Measurements from ENCODE around the gene TMEM178B.
"Not testable (repeated sequence)": the region's sequence is repeated elsewhere in the genome, so short reads cannot be mapped to it uniquely, and the experiment has no call there.

The TMEM178B gene

DNA sequence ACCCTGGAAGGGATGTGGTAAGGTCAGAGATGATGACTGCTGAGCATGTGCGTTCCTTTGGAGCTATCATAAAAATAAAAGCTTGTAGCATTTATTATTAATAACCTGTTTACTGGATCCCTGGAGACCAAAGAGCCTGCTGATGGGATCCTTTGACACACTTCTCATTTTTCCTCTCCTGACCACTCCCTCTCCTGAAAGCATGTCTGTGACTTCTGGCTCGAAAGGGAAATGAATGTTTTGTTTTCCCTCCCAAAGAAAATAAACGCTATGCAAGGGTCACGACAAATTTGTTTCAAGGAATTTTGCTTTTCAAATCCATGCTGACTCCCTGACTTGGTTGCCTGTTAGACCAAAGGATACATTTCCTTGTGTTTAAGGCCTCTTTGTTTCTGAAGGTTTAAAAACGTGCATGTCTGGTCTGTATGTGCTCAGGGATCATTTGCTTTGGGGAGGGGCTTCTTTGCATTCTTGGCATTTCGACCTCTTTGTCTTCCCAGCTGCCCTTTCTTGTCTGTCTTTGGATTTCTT, 292.3 kb downstream of the TMEM178B start:
- Histone ChIP-seq H3K4me3 (ENCODE audit: low read length in 2 of 2) (no peak overlapping the region), H3K4me1 (ENCODE audit: control insufficient read depth in 2 of 2, insufficient read depth in 2 of 2, low read length in 2 of 2) (no peaks in the 10 kb centered on the region), H3K9ac (ENCODE audit: low read depth in 1 of 2, low read length in 2 of 2) (no peak overlapping the region), H3K27ac (ENCODE audit: low read depth in 2 of 2, low read length in 2 of 2) (no peak overlapping the region), H3K27me3 (ENCODE audit: control insufficient read depth in 2 of 2, insufficient read depth in 2 of 2, low read length in 2 of 2) (no peaks in the 10 kb centered on the region), H3K9me3 (ENCODE audit: control insufficient read depth in 2 of 2, low read length in 2 of 2) (no peaks in the 10 kb centered on the region), H3K36me3 (ENCODE audit: control insufficient read depth in 2 of 2, insufficient read depth in 2 of 2, low read length in 2 of 2) (no peaks in the 10 kb centered on the region)

DNA sequence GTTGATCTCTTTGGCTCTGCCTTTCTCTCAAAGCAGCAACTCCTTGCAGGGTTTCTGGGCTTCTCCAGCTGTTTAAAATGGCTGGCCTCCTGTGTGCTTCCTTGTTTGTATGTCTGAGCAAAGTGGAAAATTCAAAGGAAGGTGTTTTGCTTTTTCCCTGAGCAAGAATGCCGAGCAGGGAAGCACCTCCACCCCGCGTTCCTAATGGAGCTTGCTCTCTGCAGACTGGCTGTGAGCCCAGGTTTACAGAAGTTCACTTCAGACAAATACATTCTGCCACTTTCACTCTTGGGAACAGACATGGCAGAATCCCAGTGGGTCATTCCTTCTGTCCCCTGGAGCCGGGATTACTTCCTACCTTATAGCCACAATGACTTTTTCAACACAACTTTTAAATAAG, 295.6 kb downstream of the TMEM178B start:
- H3K27me3 ChIP-seq (ENCODE audit: control insufficient read depth in 2 of 2, insufficient read depth in 2 of 2, low read length in 2 of 2): no peaks in the 10 kb centered on the region
- H3K9ac ChIP-seq (ENCODE audit: low read depth in 1 of 2, low read length in 2 of 2): no peak overlapping the region
- no peaks in the 10 kb centered on the region for H3K36me3 ChIP-seq (ENCODE audit: control insufficient read depth in 2 of 2, insufficient read depth in 2 of 2, low read length in 2 of 2)
- no peaks in the 10 kb centered on the region for H3K9me3 ChIP-seq (ENCODE audit: control insufficient read depth in 2 of 2, low read length in 2 of 2)
- H3K4me1 ChIP-seq (ENCODE audit: control insufficient read depth in 2 of 2, insufficient read depth in 2 of 2, low read length in 2 of 2): no peaks in the 10 kb centered on the region
- H3K4me3 ChIP-seq (ENCODE audit: low read length in 2 of 2): no peak overlapping the region
- no peak overlapping the region for H3K27ac ChIP-seq (ENCODE audit: low read depth in 2 of 2, low read length in 2 of 2)

DNA sequence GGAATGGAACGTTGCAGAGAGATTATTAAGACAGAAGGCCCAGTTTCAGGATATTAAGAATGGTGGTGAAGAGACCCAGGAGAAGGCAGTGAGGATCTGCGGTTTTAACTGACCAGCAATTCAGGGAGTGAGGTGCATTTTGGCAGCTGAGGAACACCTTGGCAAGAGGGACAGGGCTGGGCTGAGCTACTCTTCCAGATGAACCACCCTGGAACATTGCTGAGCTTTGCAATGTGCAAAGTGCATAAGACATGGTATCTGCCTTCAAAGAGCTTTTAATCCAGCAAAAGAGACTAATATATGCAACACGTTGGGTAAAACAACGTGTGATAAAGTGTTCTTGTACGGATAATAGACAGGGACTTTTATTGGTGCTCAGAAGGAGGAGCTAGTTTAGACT, 296.3 kb downstream of the TMEM178B start:
- no peaks in the 10 kb centered on the region for H3K4me1 ChIP-seq (ENCODE audit: control insufficient read depth in 2 of 2, insufficient read depth in 2 of 2, low read length in 2 of 2)
- H3K9me3 ChIP-seq (ENCODE audit: control insufficient read depth in 2 of 2, low read length in 2 of 2): no peaks in the 10 kb centered on the region
- no peak overlapping the region for H3K4me3 ChIP-seq (ENCODE audit: low read length in 2 of 2)
- H3K27me3 ChIP-seq (ENCODE audit: control insufficient read depth in 2 of 2, insufficient read depth in 2 of 2, low read length in 2 of 2): no peaks in the 10 kb centered on the region
- H3K27ac ChIP-seq (ENCODE audit: low read depth in 2 of 2, low read length in 2 of 2): no peak overlapping the region
- no peak overlapping the region for H3K9ac ChIP-seq (ENCODE audit: low read depth in 1 of 2, low read length in 2 of 2)
- H3K36me3 ChIP-seq (ENCODE audit: control insufficient read depth in 2 of 2, insufficient read depth in 2 of 2, low read length in 2 of 2): no peaks in the 10 kb centered on the region

DNA sequence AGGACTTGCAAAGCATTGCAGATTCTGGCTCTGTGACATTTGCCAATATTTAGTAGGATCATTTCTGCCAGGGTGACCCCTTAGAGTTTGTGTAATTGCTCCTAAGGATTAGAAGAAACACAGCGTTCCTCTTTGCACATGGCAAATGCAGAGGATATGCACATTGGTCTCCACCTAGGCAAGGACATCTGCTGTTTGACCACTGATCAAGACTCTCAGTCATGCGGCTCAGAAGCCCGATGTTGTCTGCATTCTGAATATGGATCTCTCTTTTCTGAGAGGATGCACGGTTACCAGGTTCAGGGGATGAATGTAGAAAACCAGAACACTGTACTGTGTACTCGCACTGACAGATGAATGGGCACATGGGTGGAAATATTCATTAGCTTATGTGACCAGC, 296.8 kb downstream of the TMEM178B start:
- Histone ChIP-seq H3K36me3 (ENCODE audit: control insufficient read depth in 2 of 2, insufficient read depth in 2 of 2, low read length in 2 of 2) (no peaks in the 10 kb centered on the region), H3K4me3 (ENCODE audit: low read length in 2 of 2) (no peak overlapping the region), H3K9me3 (ENCODE audit: control insufficient read depth in 2 of 2, low read length in 2 of 2) (no peaks in the 10 kb centered on the region), H3K27me3 (ENCODE audit: control insufficient read depth in 2 of 2, insufficient read depth in 2 of 2, low read length in 2 of 2) (no peaks in the 10 kb centered on the region), H3K27ac (ENCODE audit: low read depth in 2 of 2, low read length in 2 of 2) (no peak overlapping the region), H3K4me1 (ENCODE audit: control insufficient read depth in 2 of 2, insufficient read depth in 2 of 2, low read length in 2 of 2) (no peaks in the 10 kb centered on the region), H3K9ac (ENCODE audit: low read depth in 1 of 2, low read length in 2 of 2) (no peak overlapping the region)

DNA sequence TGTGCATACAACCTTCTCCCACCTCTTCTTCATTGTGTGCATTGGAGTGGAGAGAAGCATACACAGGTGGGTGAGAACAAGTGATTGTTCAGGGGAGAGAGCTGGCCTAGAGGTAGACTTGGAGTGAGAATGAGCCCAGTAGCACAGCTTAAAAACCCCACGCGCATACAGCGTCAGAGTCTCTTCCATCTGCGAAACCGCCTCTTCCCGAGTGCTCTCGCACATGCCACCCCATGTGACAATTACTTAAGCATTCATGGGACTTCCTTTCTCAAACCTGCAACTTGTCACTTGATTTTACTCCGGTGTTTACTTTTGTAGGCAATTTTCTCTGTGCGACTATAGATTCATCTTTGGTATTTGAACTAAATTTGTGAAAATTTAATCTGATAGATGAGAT, 300.6 kb downstream of the TMEM178B start:
- H3K4me1 ChIP-seq (ENCODE audit: control insufficient read depth in 2 of 2, insufficient read depth in 2 of 2, low read length in 2 of 2): no peaks in the 10 kb centered on the region
- no peaks in the 10 kb centered on the region for H3K27me3 ChIP-seq (ENCODE audit: control insufficient read depth in 2 of 2, insufficient read depth in 2 of 2, low read length in 2 of 2)
- H3K9me3 ChIP-seq (ENCODE audit: control insufficient read depth in 2 of 2, low read length in 2 of 2): no peaks in the 10 kb centered on the region
- no peak overlapping the region for H3K9ac ChIP-seq (ENCODE audit: low read depth in 1 of 2, low read length in 2 of 2)
- H3K4me3 ChIP-seq (ENCODE audit: low read length in 2 of 2): no peak overlapping the region
- no peaks in the 10 kb centered on the region for H3K36me3 ChIP-seq (ENCODE audit: control insufficient read depth in 2 of 2, insufficient read depth in 2 of 2, low read length in 2 of 2)
- no peak overlapping the region for H3K27ac ChIP-seq (ENCODE audit: low read depth in 2 of 2, low read length in 2 of 2)

DNA sequence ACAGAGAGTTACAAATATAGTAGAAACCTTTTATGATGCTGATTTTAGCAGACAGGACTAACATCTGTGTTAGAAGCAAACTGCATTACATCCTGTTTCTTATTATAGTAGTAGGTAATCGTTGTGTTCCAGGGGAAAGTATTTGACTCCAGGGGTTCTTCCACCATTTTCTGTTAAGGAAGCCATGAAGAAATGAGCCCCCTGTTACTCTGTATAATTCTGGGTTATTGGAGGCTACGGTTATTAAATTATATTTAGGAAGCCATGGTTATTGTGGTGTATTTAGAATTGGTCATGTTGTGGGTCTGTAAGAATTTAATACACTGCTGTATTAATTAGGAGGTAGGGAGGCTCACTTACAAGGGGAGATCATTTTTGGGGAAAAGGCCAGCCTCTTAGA, 301.6 kb downstream of the TMEM178B start:
- H3K36me3 ChIP-seq (ENCODE audit: control insufficient read depth in 2 of 2, insufficient read depth in 2 of 2, low read length in 2 of 2): no peaks in the 10 kb centered on the region
- H3K9ac ChIP-seq (ENCODE audit: low read depth in 1 of 2, low read length in 2 of 2): no peak overlapping the region
- no peaks in the 10 kb centered on the region for H3K27me3 ChIP-seq (ENCODE audit: control insufficient read depth in 2 of 2, insufficient read depth in 2 of 2, low read length in 2 of 2)
- H3K9me3 ChIP-seq (ENCODE audit: control insufficient read depth in 2 of 2, low read length in 2 of 2): no peaks in the 10 kb centered on the region
- no peaks in the 10 kb centered on the region for H3K4me1 ChIP-seq (ENCODE audit: control insufficient read depth in 2 of 2, insufficient read depth in 2 of 2, low read length in 2 of 2)
- H3K4me3 ChIP-seq (ENCODE audit: low read length in 2 of 2): no peak overlapping the region
- no peak overlapping the region for H3K27ac ChIP-seq (ENCODE audit: low read depth in 2 of 2, low read length in 2 of 2)

DNA sequence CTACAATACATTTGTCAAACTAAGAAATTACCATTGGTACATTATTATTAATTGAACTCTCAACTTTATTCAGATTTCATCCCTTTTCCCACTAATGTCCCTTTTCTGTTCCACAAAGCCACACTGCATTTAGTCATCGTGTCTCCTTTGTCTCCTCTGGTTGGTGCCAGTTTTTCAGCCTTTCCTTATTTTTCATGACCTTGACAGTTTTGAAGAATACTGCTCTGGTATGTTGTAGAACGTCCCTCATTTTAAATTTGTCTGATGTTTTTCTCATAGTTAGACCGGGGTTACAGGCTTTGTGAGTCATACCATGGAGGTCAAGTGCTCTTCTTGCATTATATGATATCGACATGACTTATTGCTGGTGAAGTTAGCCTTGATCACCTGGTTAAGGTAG, 304.0 kb downstream of the TMEM178B start:
- no peak overlapping the region for H3K9ac ChIP-seq (ENCODE audit: low read depth in 1 of 2, low read length in 2 of 2)
- no peak overlapping the region for H3K4me3 ChIP-seq (ENCODE audit: low read length in 2 of 2)
- H3K36me3 ChIP-seq (ENCODE audit: control insufficient read depth in 2 of 2, insufficient read depth in 2 of 2, low read length in 2 of 2): no peaks in the 10 kb centered on the region
- no peaks in the 10 kb centered on the region for H3K9me3 ChIP-seq (ENCODE audit: control insufficient read depth in 2 of 2, low read length in 2 of 2)
- H3K4me1 ChIP-seq (ENCODE audit: control insufficient read depth in 2 of 2, insufficient read depth in 2 of 2, low read length in 2 of 2): no peaks in the 10 kb centered on the region
- H3K27me3 ChIP-seq (ENCODE audit: control insufficient read depth in 2 of 2, insufficient read depth in 2 of 2, low read length in 2 of 2): no peaks in the 10 kb centered on the region
- H3K27ac ChIP-seq (ENCODE audit: low read depth in 2 of 2, low read length in 2 of 2): no peak overlapping the region

DNA sequence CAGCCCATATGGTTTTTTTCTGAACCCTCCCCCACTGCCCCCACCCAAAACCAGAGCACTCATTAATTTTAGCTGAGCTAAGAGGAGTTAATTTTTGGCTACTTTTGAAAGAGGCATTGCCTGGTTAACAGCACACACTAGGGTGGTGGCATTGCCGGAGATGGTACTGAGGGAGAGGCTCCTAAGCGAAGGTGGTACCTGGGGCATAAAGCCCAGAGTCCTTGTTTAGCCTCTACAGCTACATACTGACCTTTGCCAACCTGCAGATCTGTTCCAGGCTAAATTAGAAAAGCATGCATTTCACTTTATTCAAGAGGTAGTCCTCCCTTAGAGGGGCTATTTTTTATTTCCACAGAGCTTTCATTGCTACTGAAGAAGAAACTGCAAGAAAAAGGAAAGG, 304.5 kb downstream of the TMEM178B start:
- no peaks in the 10 kb centered on the region for H3K27me3 ChIP-seq (ENCODE audit: control insufficient read depth in 2 of 2, insufficient read depth in 2 of 2, low read length in 2 of 2)
- no peak overlapping the region for H3K27ac ChIP-seq (ENCODE audit: low read depth in 2 of 2, low read length in 2 of 2)
- H3K36me3 ChIP-seq (ENCODE audit: control insufficient read depth in 2 of 2, insufficient read depth in 2 of 2, low read length in 2 of 2): no peaks in the 10 kb centered on the region
- H3K9ac ChIP-seq (ENCODE audit: low read depth in 1 of 2, low read length in 2 of 2): no peak overlapping the region
- H3K4me1 ChIP-seq (ENCODE audit: control insufficient read depth in 2 of 2, insufficient read depth in 2 of 2, low read length in 2 of 2): no peaks in the 10 kb centered on the region
- H3K9me3 ChIP-seq (ENCODE audit: control insufficient read depth in 2 of 2, low read length in 2 of 2): no peaks in the 10 kb centered on the region
- H3K4me3 ChIP-seq (ENCODE audit: low read length in 2 of 2): no peak overlapping the region

DNA sequence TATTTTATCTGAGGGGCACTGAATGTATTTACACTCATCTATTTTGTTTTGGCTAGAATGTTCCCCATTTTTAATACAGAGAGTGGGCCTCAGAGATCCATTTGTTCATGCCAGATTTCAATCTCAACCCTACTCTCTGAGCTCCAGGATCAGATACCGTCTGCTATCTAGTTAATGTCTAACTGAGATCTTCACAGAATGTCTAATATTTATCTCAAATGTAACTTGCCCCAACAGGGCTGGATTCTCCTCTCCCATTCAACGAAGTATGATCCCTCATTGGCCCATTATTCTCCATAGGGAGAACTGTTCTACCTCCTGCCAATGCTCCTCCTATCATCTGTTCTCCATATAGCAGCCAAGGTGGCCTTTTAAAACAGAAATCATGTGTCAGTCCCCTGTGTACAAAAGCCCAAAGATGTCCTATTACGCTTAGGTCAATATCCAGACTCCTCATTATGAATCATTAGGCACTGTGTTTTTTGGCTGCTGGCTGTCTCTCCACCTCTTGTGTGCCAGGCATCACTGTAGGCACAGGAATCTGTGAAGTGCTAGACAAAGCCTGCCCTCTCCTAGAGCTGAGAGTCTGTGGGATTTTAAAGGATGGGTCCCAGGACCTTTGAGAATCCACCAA, 308.0 kb downstream of the TMEM178B start:
- no peak overlapping the region for H3K4me3 ChIP-seq (ENCODE audit: low read length in 2 of 2)
- H3K9ac ChIP-seq (ENCODE audit: low read depth in 1 of 2, low read length in 2 of 2): no peak overlapping the region
- no peak overlapping the region for H3K27ac ChIP-seq (ENCODE audit: low read depth in 2 of 2, low read length in 2 of 2)
- H3K9me3 ChIP-seq (ENCODE audit: control insufficient read depth in 2 of 2, low read length in 2 of 2): no peaks in the 10 kb centered on the region
- no peaks in the 10 kb centered on the region for H3K36me3 ChIP-seq (ENCODE audit: control insufficient read depth in 2 of 2, insufficient read depth in 2 of 2, low read length in 2 of 2)
- H3K27me3 ChIP-seq (ENCODE audit: control insufficient read depth in 2 of 2, insufficient read depth in 2 of 2, low read length in 2 of 2): no peaks in the 10 kb centered on the region
- H3K4me1 ChIP-seq (ENCODE audit: control insufficient read depth in 2 of 2, insufficient read depth in 2 of 2, low read length in 2 of 2): no peaks in the 10 kb centered on the region

DNA sequence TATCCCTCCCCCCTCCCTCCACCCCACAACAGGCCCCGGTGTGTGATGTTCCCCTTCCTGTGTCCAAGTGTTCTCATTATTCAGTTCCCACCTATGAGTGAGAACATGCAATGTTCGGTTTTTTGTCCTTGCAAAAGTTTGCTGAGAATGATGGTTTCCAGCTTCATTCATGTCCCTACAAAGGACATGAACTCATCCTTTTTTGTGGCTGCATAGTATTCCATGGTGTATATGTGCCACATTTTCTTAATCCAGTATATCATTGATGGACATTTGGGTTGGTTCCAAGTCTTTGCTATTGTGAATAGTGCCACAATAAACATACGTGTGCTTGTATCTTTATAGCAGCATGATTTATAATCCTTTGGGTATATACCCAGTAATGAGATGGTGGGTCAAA, 309.5 kb downstream of the TMEM178B start:
- H3K27me3 ChIP-seq (ENCODE audit: control insufficient read depth in 2 of 2, insufficient read depth in 2 of 2, low read length in 2 of 2); H3K4me3 ChIP-seq (ENCODE audit: low read length in 2 of 2); H3K9me3 ChIP-seq (ENCODE audit: control insufficient read depth in 2 of 2, low read length in 2 of 2); H3K9ac ChIP-seq (ENCODE audit: low read depth in 1 of 2, low read length in 2 of 2); H3K36me3 ChIP-seq (ENCODE audit: control insufficient read depth in 2 of 2, insufficient read depth in 2 of 2, low read length in 2 of 2); H3K27ac ChIP-seq (ENCODE audit: low read depth in 2 of 2, low read length in 2 of 2); H3K4me1 ChIP-seq (ENCODE audit: control insufficient read depth in 2 of 2, insufficient read depth in 2 of 2, low read length in 2 of 2): not testable (repeated sequence)

DNA sequence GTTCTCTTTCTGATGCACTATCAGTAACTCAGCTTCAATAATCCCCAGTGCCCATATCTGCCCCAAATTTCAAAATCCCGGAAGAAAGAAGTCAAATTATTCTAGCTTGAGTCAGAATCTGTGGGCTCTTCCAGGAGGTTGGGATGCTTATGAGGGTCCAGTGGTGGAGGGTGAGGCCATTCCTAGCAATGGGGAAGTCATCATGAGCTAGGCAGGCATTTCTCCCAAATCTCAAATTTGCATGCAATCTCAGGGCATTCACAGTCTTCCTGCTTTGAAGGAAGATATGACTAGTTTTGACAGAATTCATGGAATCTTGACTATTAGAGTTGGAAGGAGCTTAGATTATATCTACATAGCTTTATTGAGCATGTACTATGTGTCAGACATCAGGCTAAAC, 313.0 kb downstream of the TMEM178B start:
- Histone ChIP-seq H3K36me3 (ENCODE audit: control insufficient read depth in 2 of 2, insufficient read depth in 2 of 2, low read length in 2 of 2) (no peaks in the 10 kb centered on the region), H3K4me3 (ENCODE audit: low read length in 2 of 2) (no peak overlapping the region), H3K27ac (ENCODE audit: low read depth in 2 of 2, low read length in 2 of 2) (no peak overlapping the region), H3K9me3 (ENCODE audit: control insufficient read depth in 2 of 2, low read length in 2 of 2) (no peaks in the 10 kb centered on the region), H3K9ac (ENCODE audit: low read depth in 1 of 2, low read length in 2 of 2) (no peak overlapping the region), H3K27me3 (ENCODE audit: control insufficient read depth in 2 of 2, insufficient read depth in 2 of 2, low read length in 2 of 2) (no peaks in the 10 kb centered on the region), H3K4me1 (ENCODE audit: control insufficient read depth in 2 of 2, insufficient read depth in 2 of 2, low read length in 2 of 2) (no peaks in the 10 kb centered on the region)

All from mucosa of rectum (tissue), 2 donors.